NB4 (cell line): ENCODE data around the gene CXorf65.

Experiments
- DNase-seq: peaks from one replicate; pipeline ENCODE4 v3.0.0; 2010; ENCODE audit warnings: low read depth
- H3K4me3 ChIP-seq: one replicate; pipeline ENCODE4 v1.5.1; 2011; ENCODE audit warnings: mild to moderate bottlenecking, low read depth, low read length, moderate library complexity
- MYC ChIP-seq: IDR thresholded peaks from 2 replicates; pipeline ENCODE4 v1.6.1; 2011; ENCODE audit warnings: low read depth, low read length
- POLR2A ChIP-seq: IDR thresholded peaks from 2 replicates; pipeline ENCODE4 v1.6.1; 2011; ENCODE audit warnings: mild to moderate bottlenecking; ENCODE audit not compliant: insufficient read length; ENCODE audit errors: extremely low read depth
- TF ChIP-seq, protein P1 (sequence below): IDR thresholded peaks from 2 replicates; pipeline ENCODE4 v1.6.1; 2011; ENCODE audit warnings: low read depth, low read length
- TF ChIP-seq, protein P2 (sequence below): IDR thresholded peaks from one replicate; pipeline ENCODE4 v1.5.1; 2012; ENCODE audit warnings: low read depth, low read length

Gene CXorf65

DNA sequence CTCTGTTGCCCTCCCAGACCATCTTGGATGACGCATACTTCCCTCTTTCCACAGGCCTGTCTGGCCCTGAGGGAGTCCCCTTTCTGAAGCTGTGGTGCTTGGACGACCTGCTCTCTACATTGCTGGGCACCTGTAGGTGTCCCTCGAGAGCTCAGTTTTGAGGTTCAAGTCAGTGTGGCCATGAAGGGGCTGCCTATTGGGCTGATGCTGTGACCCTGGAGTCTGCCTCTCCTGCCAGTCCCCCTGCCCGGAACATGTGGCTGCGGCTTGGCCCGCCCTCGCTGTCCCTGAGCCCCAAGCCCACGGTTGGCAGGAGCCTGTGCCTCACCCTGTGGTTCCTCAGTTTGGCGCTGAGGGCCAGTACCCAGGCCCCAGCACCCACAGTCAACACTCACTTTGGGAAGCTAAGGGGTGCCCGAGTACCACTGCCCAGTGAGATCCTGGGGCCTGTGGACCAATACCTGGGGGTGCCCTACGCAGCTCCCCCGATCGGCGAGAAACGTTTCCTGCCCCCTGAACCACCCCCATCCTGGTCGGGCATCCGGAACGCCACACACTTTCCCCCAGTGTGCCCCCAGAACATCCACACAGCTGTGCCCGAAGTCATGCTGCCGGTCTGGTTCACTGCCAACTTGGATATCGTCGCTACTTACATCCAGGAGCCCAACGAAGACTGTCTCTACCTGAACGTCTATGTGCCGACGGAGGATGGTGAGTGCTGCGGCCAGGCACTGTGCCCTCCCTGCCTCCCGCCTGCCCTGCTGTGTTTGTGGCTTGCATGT, 41.1 kb upstream of the CXorf65 start:
- DNase-seq = peak; percentile 60
- TF ChIP-seq, protein P1, sequence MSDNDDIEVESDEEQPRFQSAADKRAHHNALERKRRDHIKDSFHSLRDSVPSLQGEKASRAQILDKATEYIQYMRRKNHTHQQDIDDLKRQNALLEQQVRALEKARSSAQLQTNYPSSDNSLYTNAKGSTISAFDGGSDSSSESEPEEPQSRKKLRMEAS = no peak
- TF ChIP-seq MYC = no peak
- no peak overlapping the region for H3K4me3 ChIP-seq

DNA sequence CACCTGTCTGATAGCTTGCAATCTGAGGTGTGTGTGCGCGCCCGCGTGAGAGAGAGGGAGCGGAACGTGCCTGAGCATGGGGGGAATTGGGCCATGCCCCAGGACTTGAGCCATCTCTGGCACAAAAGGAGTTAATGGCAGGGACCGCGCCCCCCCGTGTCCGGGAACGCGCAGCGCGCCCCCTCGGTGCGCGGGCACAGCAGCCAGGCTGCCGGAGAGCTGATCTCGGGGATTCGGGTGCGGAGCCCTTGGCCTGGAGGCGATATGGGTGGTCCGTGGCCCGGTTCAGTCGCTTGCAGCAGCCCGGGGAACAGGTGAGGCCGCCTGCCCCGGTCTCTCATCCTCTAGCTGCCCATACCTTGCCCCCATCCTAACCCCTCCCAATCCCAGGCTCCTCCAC, 38.1 kb upstream of the CXorf65 start, which contains the start of gene NLGN3:
NLGN3 (plus strand) TSS at position 191 of the 400 bp plus-strand sequence. CDS start 2,909 bp downstream, outside the sequence.
- no peak for TF ChIP-seq MYC
- TF ChIP-seq, protein P1 = no peak
- no peak for TF ChIP-seq POLR2A
- TF ChIP-seq, protein P2, sequence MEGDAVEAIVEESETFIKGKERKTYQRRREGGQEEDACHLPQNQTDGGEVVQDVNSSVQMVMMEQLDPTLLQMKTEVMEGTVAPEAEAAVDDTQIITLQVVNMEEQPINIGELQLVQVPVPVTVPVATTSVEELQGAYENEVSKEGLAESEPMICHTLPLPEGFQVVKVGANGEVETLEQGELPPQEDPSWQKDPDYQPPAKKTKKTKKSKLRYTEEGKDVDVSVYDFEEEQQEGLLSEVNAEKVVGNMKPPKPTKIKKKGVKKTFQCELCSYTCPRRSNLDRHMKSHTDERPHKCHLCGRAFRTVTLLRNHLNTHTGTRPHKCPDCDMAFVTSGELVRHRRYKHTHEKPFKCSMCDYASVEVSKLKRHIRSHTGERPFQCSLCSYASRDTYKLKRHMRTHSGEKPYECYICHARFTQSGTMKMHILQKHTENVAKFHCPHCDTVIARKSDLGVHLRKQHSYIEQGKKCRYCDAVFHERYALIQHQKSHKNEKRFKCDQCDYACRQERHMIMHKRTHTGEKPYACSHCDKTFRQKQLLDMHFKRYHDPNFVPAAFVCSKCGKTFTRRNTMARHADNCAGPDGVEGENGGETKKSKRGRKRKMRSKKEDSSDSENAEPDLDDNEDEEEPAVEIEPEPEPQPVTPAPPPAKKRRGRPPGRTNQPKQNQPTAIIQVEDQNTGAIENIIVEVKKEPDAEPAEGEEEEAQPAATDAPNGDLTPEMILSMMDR = no peak
- no peak within 1 kb of the TSS for H3K4me3 ChIP-seq
- DNase-seq = no peak

DNA sequence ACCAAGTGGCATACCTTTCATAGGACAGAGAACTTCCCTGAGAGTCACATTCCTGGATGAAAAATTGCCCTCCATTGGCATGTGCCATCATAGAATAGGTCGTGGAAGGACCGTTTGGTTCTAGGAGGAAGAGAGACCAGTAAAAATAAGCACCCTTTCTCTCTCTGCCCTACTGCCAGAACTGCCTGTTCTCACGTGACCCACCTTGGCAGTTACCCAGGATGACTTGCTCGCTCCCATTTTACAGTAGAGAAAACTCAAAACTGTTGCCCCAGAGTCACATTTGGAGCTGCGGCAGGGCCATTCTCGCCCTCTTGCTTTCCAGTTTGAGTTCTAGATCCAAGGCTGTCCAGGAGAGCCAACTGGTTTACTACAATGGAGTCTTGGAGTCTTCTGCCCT, 37.0 kb upstream of the CXorf65 start:
- no peak for DNase-seq
- TF ChIP-seq MYC = no peak
- TF ChIP-seq, protein P1 = no peak
- no peak overlapping the region for H3K4me3 ChIP-seq

DNA sequence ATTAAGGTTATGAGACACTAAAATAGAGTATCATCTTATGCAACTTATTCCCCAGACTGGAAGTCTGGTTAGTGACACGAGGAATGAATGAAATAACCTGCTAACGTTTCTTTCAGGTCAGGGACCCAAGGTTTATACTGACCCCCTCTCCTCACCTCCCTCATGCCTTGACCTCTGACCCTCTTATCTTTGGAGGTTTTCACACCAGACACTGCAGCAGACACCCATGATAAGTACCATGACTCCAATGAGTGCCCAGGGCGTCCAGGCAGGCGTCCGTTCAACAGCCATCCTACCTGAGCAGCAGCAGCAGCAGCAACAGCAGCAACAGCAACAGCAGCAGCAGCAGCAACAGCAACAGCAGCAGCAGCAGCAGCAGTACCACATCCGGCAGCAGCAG, 33.9 kb upstream of the CXorf65 start:
- H3K4me3 ChIP-seq = no peak overlapping the region
- TF ChIP-seq MYC (no peak), POLR2A (no peak)
- TF ChIP-seq, protein P1 = no peak
- TF ChIP-seq, protein P2 = no peak
- no peak for DNase-seq

DNA sequence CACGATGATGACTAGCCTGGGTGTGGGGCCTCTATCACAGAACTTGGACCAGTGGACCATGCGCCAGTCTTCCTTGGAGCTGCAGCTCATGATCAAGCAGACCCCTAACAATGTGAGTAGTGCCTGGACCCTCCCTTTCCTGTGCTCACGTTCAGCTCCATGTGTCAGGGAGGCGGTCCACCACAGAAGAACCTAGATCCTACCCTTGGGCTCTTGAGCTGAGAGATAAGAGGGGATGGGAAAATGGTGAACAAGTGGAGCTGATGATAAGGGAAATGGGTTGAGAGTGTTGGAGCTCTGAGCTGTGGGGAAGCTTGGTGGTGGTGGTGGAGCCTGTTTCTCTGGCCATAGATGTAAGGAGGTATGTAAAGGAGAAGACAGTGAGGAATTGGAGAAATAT, 25.0 kb upstream of the CXorf65 start:
- no peak overlapping the region for H3K4me3 ChIP-seq
- TF ChIP-seq, protein P1 = no peak
- TF ChIP-seq MYC (no peak), POLR2A (no peak)
- TF ChIP-seq, protein P2 = no peak
- DNase-seq = no peak

DNA sequence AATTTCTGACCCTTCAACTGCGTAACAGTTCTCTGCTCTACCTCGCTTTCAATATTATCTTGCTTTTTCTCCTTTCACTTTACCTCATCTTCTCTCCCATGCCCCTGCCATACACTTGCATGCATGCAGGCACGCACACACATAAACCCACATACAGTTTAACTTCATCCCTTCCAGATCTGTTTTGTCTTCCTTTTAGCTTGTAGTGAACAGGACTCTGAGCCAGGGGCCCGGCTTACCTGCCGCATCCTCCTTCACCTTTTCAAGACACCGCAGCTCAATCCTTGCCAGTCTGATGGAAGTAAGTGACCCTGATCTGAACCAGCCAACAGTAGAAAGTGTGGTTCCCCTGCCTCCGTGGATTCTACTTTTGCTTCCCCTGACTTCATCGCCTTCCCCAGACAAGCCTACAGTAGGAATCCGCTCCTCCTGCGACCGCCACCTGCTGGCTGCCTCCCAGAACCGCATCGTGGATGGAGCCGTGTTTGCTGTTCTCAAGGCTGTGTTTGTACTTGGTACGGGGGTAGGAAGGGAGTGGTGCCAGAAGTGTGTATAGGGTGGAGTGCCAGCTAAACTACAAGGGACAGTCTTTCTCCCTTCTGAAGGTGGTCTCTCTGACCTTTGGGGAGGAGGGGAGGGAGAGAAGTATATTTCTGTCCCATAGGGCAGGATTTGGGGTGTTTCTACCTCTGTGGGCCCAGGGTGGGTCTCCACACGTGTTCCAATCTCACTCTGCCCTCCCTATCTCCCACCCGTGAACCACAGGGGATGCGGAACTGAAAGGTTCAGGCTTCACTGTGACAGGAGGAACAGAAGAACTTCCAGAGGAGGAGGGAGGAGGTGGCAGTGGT, 22.6 kb upstream of the CXorf65 start:
- TF ChIP-seq, protein P2 = peak; percentile 74
- no peak for TF ChIP-seq MYC
- TF ChIP-seq POLR2A = no peak
- TF ChIP-seq, protein P1 = peak; percentile 30; the same call in 1 of the 2 replicates
- H3K4me3 ChIP-seq = no peak overlapping the region
- peak; percentile 78 for DNase-seq
